Aorta (tissue), 5 donors: ENCODE measurements around the gene ACOT7. TPM values are rescaled to one million over a fixed set of nuclear protein-coding genes. Genes with fewer than 3 reads are reported as not detected.

Experiments used
- ATAC-seq: fragments of 200-7000 bp; cut with Tn5 transposase; one replicate; pipeline ENCODE4 v1.9.1; 2022; ENCODE audit warnings: moderate library complexity; ENCODE audit not compliant: low FRiP score
- DNase-seq, 2 donors: peaks; one replicate each; pipeline ENCODE4 v3.0.0-alpha.2; 2020
- H3K27ac ChIP-seq, 2 donors: one replicate each; pipeline ENCODE4 v1.5.1; 2013; ENCODE audit warnings: low read length in 2 of 2, mild to moderate bottlenecking in 2 of 2, moderate library complexity in 2 of 2, control low read depth in 1 of 2, inconsistent platforms in 1 of 2, low read depth in 1 of 2
- H3K27me3 ChIP-seq, 2 donors: one replicate each; pipeline ENCODE4 v1.6.1; 2013; ENCODE audit warnings: control low read depth in 1 of 2, low read length in 1 of 2, mild to moderate bottlenecking in 1 of 2, moderate library complexity in 1 of 2; ENCODE audit not compliant: insufficient read depth in 2 of 2, control insufficient read depth in 1 of 2
- H3K36me3 ChIP-seq, 2 donors: one replicate each; pipeline ENCODE4 v1.6.1; 2013; ENCODE audit warnings: control low read depth in 1 of 2, low read length in 1 of 2, mild to moderate bottlenecking in 1 of 2; ENCODE audit not compliant: insufficient read depth in 2 of 2, control insufficient read depth in 1 of 2
- H3K4me1 ChIP-seq, 2 donors: one replicate each; pipeline ENCODE4 v1.6.1; 2013; ENCODE audit warnings: low read length in 2 of 2, control low read depth in 1 of 2, mild to moderate bottlenecking in 1 of 2, moderate library complexity in 1 of 2; ENCODE audit not compliant: insufficient read depth in 2 of 2, control insufficient read depth in 1 of 2
- H3K4me3 ChIP-seq, 2 donors: one replicate each; pipeline ENCODE4 v1.5.1; 2013; ENCODE audit warnings: low read length in 2 of 2, control low read depth in 1 of 2, mild to moderate bottlenecking in 1 of 2
- H3K9me3 ChIP-seq: one replicate; pipeline ENCODE4 v1.6.1; 2013; ENCODE audit warnings: mild to moderate bottlenecking, low read length; ENCODE audit not compliant: control insufficient read depth
- WGBS, 2 donors: extraction: QIAGEN DNeasy Blood & Tissue Kit; methylation state at CpG; one replicate each; pipeline ENCODE4 v1.1.7; 2013; 5-methylcytosine and 5-hydroxymethylcytosine counted together
- intact Hi-C, 2 donors: fragments of 100-400 bp; cut with DNase I; formaldehyde crosslinking; loops; one replicate each; pipeline versions ENCODE4 v1.14.2 to v1.15.0; 2022
- polyA plus RNA-seq, 2 donors: library from polyadenylated mRNA; stranded (reverse); fragments of 200-250 nt; gene quantifications; one replicate each; pipeline ENCODE4 v1.2.3, GENCODE V29; 2013
- total RNA-seq, 2 donors: library from RNA; stranded (reverse); fragmentation: NEBNext Ultra II Directional; extraction: Animal tissue kit (Norgen Biotek cat#: 25700); gene quantifications; one replicate each; pipeline ENCODE4 v1.2.1, GENCODE V29; 2021
- donor health status: healthy with polysubstance abuse.
- donor health status: Bipolar disorder and iron deficiency.
- donor health status: DM: no; HTN: no; CAD: no.
- donor health status: DM: no; HTN: no; CAD: no.
- donor health status: DM: yes; HTN: yes; CAD: no.

The ACOT7 gene
- total and polyA plus RNA-seq, 4 donors, result 12.5 to 22.6 (median 17.6) TPM

GRCh38 chr1:6248932-6249738, 144.4 kb downstream of the ACOT7 start:
- Histone ChIP-seq H3K27me3 (peaks cover 0 to 2% of the 10 kb centered on the region in 2 donors), H3K9me3 (no peaks in the 10 kb centered on the region), H3K36me3 (no peaks in the 10 kb centered on the region), H3K27ac (no peak overlapping the region), H3K4me3 (no peak overlapping the region), H3K4me1 (no peaks in the 10 kb centered on the region)
- intact Hi-C loops, result loop anchor here in 1 of 2 donors (5.0 to 10.0 kb wide), 2 partner anchors 93 to 194 kb away; no protein-coding TSS in a partner anchor
- ATAC-seq (no peak), DNase-seq (peak in 1 of 2 donors; percentile 83)
- 6 to 7% methylated on average over 68 to 96 of the region's 96 CpGs for WGBS, 2 donors

DNA sequence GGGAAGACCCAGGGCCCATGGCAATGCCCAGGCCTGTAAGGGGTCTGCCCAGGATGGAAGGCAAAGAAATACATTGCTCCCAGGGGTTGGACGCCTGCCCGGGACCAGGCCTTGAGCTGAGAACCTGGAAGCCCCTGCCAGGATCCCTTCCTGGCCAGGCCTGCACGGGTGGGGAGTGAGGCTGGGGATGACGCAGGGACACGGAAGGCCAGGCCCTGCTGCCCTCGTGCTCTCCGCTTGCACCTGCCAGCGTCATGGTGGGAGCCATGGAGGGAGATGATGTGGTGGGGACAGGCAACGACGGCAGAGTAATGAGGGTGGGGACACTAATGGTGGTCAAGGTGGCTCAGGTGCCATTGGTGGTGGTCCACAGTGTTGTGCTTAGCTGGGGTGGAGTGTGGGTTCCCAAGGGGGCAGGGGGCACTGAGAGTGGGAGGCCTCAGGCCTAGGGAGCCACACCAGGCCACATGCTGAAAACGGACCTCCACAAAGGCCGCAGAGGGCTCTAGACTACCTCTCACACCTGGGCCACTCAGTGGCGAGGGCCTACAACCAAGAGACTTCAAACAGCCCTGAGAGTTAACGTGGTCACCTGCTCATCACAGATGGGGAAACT, 145.3 kb downstream of the ACOT7 start:
- Histone ChIP-seq H3K27ac (no peak overlapping the region), H3K27me3 (peaks cover 0 to 2% of the 10 kb centered on the region in 2 donors), H3K4me1 (no peaks in the 10 kb centered on the region), H3K9me3 (no peaks in the 10 kb centered on the region), H3K36me3 (no peaks in the 10 kb centered on the region), H3K4me3 (no peak overlapping the region)
- DNase-seq, result peak in 1 of 2 donors; percentile 73
- ATAC-seq, result no peak
- 71 to 72% methylated on average over 14 of the region's 14 CpGs for WGBS, 2 donors
- intact Hi-C loops, result loop anchor here in 1 of 2 donors (5.0 to 10.0 kb wide), 2 partner anchors 94 to 193 kb away; no protein-coding TSS in a partner anchor

- Histone ChIP-seq H3K4me3 (no peak overlapping the region), H3K27ac (no peak overlapping the region), H3K9me3 (no peaks in the 10 kb centered on the region), H3K4me1 (no peaks in the 10 kb centered on the region), H3K36me3 (no peaks in the 10 kb centered on the region), H3K27me3 (peaks cover 0 to 2% of the 10 kb centered on the region in 2 donors)
- 79 to 87% methylated on average over 5 of the region's 5 CpGs for WGBS, 2 donors
- intact Hi-C loops, result loop anchor here (2.0 to 10.0 kb wide), 4 partner anchors 95 to 193 kb away; no protein-coding TSS in a partner anchor
- no peak for ATAC-seq
- peak in 1 of 2 donors; percentile 67 for DNase-seq
Observed at GRCh38 chr1:6247651-6248050, 145.9 kb downstream of the ACOT7 start.

- Histone ChIP-seq H3K9me3 (no peaks in the 10 kb centered on the region), H3K27me3 (peaks cover 0 to 2% of the 10 kb centered on the region in 2 donors), H3K4me3 (no peak overlapping the region), H3K36me3 (no peaks in the 10 kb centered on the region), H3K27ac (no peak overlapping the region), H3K4me1 (no peaks in the 10 kb centered on the region)
- intact Hi-C loops, result loop anchor here (1.0 to 10.0 kb wide), 5 partner anchors 96 to 192 kb away; no protein-coding TSS in a partner anchor
- ATAC-seq (peak; percentile 79), DNase-seq (peak; percentile 85 to 94)
- 5% methylated on average over 30 of the region's 30 CpGs for WGBS, 2 donors
Observed at GRCh38 chr1:6246497-6247467, 146.8 kb downstream of the ACOT7 start.

GRCh38 chr1:6245869-6246496, 147.6 kb downstream of the ACOT7 start:
- DNase-seq (peak in 1 of 2 donors; percentile 79), ATAC-seq (no peak)
- 3 to 4% methylated on average over 40 to 49 of the region's 49 CpGs for WGBS, 2 donors
- no peaks in the 10 kb centered on the region for H3K4me1 ChIP-seq
- H3K27me3 ChIP-seq, result peaks cover 0 to 2% of the 10 kb centered on the region in 2 donors
- intact Hi-C loops, result loop anchor here (1.0 to 10.0 kb wide), 6 partner anchors 96 to 193 kb away; no protein-coding TSS in a partner anchor
- no peaks in the 10 kb centered on the region for H3K36me3 ChIP-seq
- H3K27ac ChIP-seq, result no peak overlapping the region
- H3K9me3 ChIP-seq, result no peaks in the 10 kb centered on the region
- H3K4me3 ChIP-seq, result no peak overlapping the region

- intact Hi-C loops, result loop anchor here (2.0 to 10.0 kb wide), 3 partner anchors 97 to 192 kb away; no protein-coding TSS in a partner anchor
- H3K27me3 ChIP-seq, result peaks cover 0 to 2% of the 10 kb centered on the region in 2 donors
- no peaks in the 10 kb centered on the region for H3K9me3 ChIP-seq
- 0 to 1% methylated on average over 55 to 79 of the region's 79 CpGs for WGBS, 2 donors
- no peak overlapping the region for H3K27ac ChIP-seq
- DNase-seq (peak; percentile 85 to 94), ATAC-seq (peak; percentile 83)
- H3K36me3 ChIP-seq, result no peaks in the 10 kb centered on the region
- H3K4me1 ChIP-seq, result no peaks in the 10 kb centered on the region
- no peak overlapping the region for H3K4me3 ChIP-seq
Observed at GRCh38 chr1:6245086-6245868, 148.3 kb downstream of the ACOT7 start.

GRCh38 chr1:6244401-6245049, 149.0 kb downstream of the ACOT7 start:
- ATAC-seq (no peak), DNase-seq (no peak)
- H3K27me3 ChIP-seq, result no peaks in the 10 kb centered on the region
- no peak overlapping the region for H3K27ac ChIP-seq
- intact Hi-C loops, result loop anchor here (2.0 to 10.0 kb wide), 3 partner anchors 98 to 192 kb away; no protein-coding TSS in a partner anchor
- no peaks in the 10 kb centered on the region for H3K9me3 ChIP-seq
- no peaks in the 10 kb centered on the region for H3K4me1 ChIP-seq
- H3K36me3 ChIP-seq, result no peaks in the 10 kb centered on the region
- H3K4me3 ChIP-seq, result no peak overlapping the region
- 2% methylated on average over 21 to 24 of the region's 24 CpGs for WGBS, 2 donors
